PC-3 (cell line): Measurements from ENCODE around the gene LATS2.

Experiments
- CTCF ChIP-seq: fragments of 300-600 bp; sonication (generic); conservative IDR thresholded peaks from 2 replicates; pipeline ENCODE4 v1.5.1; 2017; ENCODE audit warnings: antibody characterized with exemption, low read depth, mild to moderate bottlenecking, low read length
- EZH2 ChIP-seq: fragments of 300-600 bp; sonication (generic); IDR thresholded peaks from one replicate; pipeline ENCODE4 v1.6.1; 2017; ENCODE audit warnings: antibody characterized with exemption, mild to moderate bottlenecking, low read length; ENCODE audit not compliant: unreplicated experiment
- EZH2phosphoT487 ChIP-seq: fragments of 300-600 bp; sonication (generic); IDR thresholded peaks from 2 replicates; pipeline ENCODE4 v1.6.1; 2018; ENCODE audit warnings: mild to moderate bottlenecking, antibody characterized with exemption, low read length, borderline replicate concordance

GRCh38 chr13:21015284-21015683, 46.1 kb downstream of the LATS2 start:
- TF ChIP-seq CTCF (no peak), EZH2 (no peak), EZH2phosphoT487 (no peak)
